ENCODE data around the gene FBN3. TPM values are rescaled to one million over a fixed set of nuclear protein-coding genes. Genes with fewer than 3 reads are reported as not detected.
"Not testable (repeated sequence)": the region's sequence is repeated elsewhere in the genome, so short reads cannot be mapped to it uniquely, and the experiment has no call there.

The FBN3 gene
- total RNA-seq, 1 donor from 2014 or later, result not detected

GRCh38 chr19:8064911-8065874 is 84.2 kb downstream of the FBN3 start:
- DNase-seq (ENCODE audit: low spot score), result no peak

DNA sequence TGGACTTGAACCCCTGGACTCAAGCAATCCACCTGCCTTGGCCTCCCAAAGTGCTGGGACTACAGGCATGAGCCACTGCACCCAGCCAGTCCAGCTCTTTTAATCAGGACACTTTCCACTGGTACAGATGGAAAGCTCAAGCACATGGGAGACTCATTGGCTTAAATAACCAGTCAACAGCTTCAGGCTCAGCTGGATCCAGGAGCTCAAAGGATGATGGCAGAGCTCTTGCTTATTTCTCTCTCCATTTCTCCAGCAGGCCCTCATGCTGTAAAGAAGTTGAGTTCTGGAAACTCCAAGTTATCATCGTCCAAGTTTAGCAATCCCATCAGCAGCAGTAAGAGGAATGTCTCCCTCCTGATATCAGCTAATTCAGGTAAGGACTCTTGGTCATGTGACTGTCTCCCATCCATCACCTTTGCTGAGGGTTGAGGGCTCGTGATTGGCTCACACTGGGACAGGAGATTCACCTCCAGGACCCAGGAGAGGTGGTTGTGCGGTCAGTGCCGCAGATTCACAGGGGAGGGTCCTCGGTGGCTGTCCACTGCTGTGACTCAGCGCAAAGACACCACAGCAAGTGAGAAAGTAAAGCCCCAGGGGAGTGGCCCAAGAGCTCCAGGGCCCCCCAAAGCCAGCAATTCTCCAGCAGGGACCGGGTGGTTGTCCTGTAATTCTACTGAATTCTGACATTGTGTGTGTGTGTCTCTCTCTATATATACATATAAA is 91.7 kb downstream of the FBN3 start:
- DNase-seq (ENCODE audit: low spot score), result no peak

DNA sequence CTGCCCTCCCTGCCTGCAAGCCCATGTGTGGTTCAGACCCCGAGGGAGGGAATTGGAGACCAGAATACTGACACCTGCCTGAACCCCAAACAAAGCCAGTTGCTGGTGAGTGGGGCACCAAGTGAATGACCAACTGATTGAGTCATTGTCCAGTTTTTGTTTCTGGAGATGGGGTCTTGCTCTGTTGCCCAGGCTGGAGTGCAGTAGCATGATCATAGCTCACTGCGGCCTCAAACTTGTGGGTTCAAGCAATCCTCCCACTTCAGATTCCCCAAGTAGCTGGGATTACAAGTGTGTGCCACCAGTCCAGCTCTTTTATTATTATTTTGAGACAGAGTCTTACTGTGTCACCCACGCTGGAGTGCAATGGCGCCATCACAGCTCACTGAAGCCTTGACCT is 92.9 kb downstream of the FBN3 start:
- no peak for DNase-seq (ENCODE audit: low spot score)

DNA sequence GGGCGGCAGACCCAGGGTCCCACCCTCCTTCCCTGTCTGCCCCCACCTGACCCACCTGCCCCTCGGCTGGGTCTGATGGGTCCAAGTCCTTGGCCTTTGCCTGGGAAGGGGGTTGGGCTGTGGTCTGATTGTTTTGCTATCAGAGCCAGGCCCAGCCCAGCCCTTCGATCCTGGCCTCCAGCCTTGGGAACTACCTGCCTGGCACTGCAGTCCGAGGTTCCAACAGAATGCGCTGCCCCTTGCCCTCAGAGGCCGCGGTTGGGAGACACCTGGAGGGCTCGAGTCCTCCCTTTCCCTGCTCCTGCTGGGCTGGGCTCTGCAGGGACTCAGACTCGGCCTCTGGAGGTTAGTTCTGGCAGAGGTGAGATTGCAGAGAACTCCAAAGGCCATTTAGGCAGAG is 95.2 kb downstream of the FBN3 start:
- DNase-seq (ENCODE audit: low spot score), result no peak

GRCh38 chr19:8052464-8052859 is 96.9 kb downstream of the FBN3 start, which contains the start of gene CCL25:
TSS of gene CCL25 (plus strand) at chr19:8052760. CDS start at chr19:8053050, 290 bp downstream.
- DNase-seq (ENCODE audit: low spot score), result no peak

DNA sequence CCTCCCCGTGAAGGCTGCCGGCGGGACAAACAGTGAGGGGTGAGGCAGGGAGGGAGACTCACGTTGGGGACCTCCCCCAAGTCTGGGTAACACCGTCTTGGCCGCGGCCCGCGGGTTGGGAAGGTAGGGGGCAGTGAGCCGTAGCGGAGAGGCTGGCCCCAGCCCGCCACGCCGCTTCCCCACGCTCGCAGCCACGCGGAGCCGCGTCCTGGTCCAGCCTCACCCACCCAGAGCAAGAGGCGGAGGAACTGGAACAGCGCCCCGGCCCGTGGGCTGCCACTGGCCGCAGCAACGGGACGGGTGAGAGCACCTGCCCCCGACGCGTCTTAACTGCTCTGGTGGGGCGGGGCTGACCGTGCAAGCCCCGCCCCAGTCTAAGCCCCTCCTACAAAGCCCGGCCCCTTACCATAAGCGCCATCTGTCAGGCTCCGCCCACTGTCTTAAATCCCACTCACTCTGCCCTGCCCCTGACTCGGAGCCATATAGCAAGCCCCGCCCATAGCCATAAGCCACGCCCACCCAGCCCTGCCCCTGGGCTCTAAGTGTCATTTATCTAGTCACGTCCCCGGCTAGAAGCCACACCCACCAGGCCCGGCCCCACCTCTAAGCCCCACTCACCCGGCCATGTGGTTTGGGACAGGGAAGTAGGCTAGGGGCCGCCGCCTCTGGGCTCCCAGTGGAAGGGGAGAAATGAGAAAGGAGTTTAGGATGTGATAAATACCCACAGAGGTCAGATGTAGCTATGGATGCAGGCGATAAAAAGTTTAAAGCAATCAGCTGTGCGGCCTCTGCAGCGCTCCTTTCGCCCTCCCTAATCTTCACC is 98.9 kb downstream of the FBN3 start:
- DNase-seq (ENCODE audit: low spot score), result peak; percentile 91

GRCh38 chr19:8046569-8047165 is 102.7 kb downstream of the FBN3 start:
- no peak for DNase-seq (ENCODE audit: low spot score)

- no peak for DNase-seq (ENCODE audit: low spot score)
These were observed 103.4 kb downstream of the FBN3 start for GRCh38 chr19:8045872-8046568.

GRCh38 chr19:8044018-8044417 is 105.4 kb downstream of the FBN3 start:
- DNase-seq (ENCODE audit: low spot score), result no peak

DNA sequence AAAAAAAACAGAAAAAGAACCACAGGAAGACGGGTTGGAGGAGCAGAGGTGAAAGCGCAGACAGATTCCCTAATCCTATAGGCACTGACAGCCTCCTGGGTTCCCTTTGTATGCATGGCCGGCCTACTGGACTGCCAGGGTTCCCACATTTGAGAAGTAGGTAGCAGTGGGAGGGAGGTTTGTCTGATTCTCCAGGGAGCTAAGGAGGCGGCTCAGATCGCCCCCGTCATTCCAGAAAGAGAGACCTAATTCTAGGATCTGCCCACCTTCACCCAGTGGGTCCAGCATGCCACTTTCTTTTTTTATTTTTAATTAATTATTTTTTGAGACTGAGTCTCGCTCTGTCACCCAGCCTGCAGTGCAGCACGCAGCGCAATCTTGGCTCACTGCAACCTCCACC is 106.5 kb downstream of the FBN3 start:
- no peak for DNase-seq (ENCODE audit: low spot score)

DNA sequence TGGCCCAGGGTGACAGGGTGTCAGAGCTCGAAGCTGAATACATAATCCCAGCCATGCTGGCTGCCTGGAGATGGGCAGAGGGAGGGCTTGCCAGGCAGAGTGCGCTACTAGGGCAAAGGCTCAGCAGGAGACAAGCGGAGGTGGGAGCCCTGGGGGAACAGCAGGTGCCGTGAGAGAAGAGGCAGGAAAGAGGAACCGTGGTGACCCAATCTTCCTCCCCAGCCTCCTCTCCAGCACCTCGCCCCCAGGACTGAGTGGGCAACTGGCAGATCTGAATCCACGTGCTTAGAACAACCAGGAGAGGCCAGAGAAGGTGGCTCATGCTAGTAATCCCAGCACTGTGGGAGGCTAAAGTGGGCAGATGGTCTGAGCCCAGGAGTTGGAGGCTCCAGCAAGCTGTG is 107.9 kb downstream of the FBN3 start:
- no peak for DNase-seq (ENCODE audit: low spot score)

GRCh38 chr19:8039231-8039630 is 110.2 kb downstream of the FBN3 start:
- DNase-seq (ENCODE audit: low spot score), result no peak

GRCh38 chr19:8038815-8039214 is 110.6 kb downstream of the FBN3 start:
- no peak for DNase-seq (ENCODE audit: low spot score)

DNA sequence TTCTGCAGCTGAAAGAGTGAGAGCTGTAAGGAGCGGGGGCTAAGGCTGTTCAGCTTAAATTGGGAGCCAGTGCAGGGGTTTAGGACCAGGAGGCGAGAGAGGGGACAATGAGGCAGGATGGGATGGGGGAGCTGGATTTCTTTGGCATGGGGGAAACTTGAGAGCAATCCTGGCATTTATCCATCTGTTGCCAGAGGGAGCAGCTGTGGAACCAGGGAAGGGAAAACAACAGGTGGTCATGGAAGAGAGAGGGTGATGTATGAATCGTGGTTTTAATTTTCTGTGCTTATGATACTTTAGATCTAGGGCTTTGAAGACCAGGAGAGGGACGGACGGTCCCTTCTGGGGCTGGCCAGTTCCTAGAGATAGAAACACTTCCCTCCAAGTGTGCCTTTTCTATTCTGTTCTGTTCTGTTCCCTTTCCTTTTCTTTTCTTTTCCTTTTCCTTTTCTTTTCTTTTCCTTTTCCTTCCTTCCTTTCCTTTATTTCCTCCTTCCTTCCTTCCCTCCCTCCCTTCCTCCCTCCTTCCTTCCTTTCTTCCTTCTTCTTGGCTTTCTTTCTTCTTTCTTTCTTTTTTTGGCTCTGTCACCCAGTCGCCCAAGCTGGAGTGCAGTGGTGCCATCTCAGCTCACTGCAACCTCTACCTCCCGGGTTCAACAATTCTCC is 112.8 kb downstream of the FBN3 start:
- no peak for DNase-seq (ENCODE audit: low spot score)

- DNase-seq (ENCODE audit: low spot score), result no peak
These were observed 115.2 kb downstream of the FBN3 start for GRCh38 chr19:8034178-8034525.

DNA sequence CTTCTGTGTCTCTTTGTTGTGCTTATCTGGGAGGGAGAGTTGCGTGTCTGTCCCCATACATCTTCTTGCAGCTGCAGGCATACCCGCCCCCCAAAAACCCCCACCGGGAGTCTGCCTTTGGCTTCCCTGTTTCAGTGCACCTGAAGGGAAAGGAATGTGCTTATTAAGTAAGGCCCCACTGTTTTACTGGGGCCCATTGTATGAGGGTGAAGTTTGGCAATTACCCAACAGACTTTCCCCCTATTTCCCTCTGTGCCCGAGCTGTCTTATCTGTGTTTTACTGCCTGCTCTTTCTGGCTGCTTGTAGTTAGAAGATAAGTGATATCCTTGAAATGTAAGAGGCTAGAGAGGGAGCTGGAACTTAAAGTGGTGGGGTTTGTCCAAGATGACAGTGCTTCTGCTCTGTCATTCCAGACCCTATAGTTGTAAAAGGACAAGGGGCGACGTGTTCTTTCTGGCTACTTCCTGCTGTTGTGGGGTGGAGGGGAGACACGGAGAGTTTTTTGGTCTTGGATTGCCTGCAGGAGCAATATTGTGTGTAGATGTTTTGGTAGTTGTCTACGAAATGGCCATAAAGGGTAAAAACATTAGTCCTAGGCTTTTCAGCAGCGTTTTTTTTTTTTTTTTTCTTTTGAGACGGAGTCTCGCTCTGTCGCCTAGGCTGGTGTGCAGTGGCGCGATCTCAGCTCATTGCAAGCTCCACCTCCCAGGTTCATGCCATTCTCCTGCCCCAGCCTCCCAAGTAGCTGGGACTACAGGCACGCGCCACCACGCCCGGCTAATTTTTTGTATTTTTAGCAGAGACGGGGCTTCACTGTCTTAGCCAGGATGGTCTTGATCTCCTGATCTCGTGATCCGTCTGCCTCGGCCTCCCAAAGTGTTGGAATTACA is 115.9 kb downstream of the FBN3 start:
- not testable (repeated sequence) for DNase-seq (ENCODE audit: low spot score)

GRCh38 chr19:8030960-8031359 is 118.4 kb downstream of the FBN3 start:
- DNase-seq (ENCODE audit: low spot score), result no peak

DNA sequence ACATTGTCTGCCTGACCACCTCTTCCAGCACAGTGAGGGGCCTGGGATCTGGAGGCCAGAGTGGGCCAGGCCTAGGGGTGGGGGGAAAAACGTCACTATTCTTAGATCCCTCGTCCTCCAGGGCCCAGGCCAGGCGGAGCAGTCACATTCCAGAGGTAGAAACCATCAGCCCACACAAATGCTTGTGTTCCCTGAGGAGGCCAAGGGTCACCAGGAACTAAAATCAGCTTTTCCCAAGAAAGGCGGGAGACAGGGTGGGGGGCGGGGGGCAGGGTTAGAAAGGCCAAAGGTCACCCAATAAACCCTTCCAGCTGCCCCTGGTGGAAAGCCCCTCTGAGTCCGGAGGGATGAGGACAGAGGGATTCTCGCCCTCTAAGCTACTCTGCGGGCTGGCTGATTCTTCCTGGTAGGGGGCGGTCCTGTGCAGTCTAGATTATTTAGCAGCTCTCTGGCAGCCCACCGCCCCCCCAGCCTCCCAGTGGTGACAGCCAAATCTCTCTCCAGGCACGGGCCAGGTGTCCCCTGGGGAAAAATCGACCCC is 120.4 kb downstream of the FBN3 start:
- no peak for DNase-seq (ENCODE audit: low spot score)

GRCh38 chr19:8025316-8025715 is 124.1 kb downstream of the FBN3 start:
- DNase-seq (ENCODE audit: low spot score), result no peak

All from mesenteric fat pad (tissue), 1 donor.